A549 (cell line): Measurements from ENCODE around the gene ALOX15B.

Experiments
- CTCF ChIP-seq: fragments of >200 bp; sonication (Bioruptor Twin); formaldehyde crosslinking; IDR thresholded peaks from 3 replicates; pipeline ENCODE4 v1.5.1; 2016
- EP300 ChIP-seq, 2 experiments: fragments of >200 bp; sonication (Bioruptor Twin); formaldehyde crosslinking; IDR thresholded peaks; 2 replicates in 1 of 2; 3 replicates in 1 of 2; pipeline ENCODE4 v1.6.1; 2016 to 2017
- GATA3 ChIP-seq: IDR thresholded peaks from 2 replicates; pipeline ENCODE4 v1.6.1; 2012; ENCODE audit warnings: borderline replicate concordance
- HDAC2 ChIP-seq: fragments of 200-600 bp; sonication (generic); IDR thresholded peaks from 2 replicates; pipeline ENCODE4 v1.6.1; 2016
- JUN ChIP-seq, 2 experiments: fragments of >200 bp; sonication (Bioruptor Twin); formaldehyde crosslinking; IDR thresholded peaks; 2 replicates in 1 of 2; 3 replicates in 1 of 2; pipeline ENCODE4 v1.6.1; 2016 to 2017
- MAZ ChIP-seq: fragments of 150-350 bp; IDR thresholded peaks from 2 replicates; pipeline ENCODE4 v1.6.1; 2014; ENCODE audit warnings: antibody characterized with exemption, low read depth, low read length, borderline replicate concordance
- POLR2A ChIP-seq: IDR thresholded peaks from 2 replicates; pipeline ENCODE4 v1.6.1; 2012; ENCODE audit warnings: mild to moderate bottlenecking, low read length
- SMC3 ChIP-seq: fragments of >200 bp; sonication (Bioruptor Twin); formaldehyde crosslinking; IDR thresholded peaks from 3 replicates; pipeline ENCODE4 v1.6.1; 2018; ENCODE audit warnings: inconsistent platforms
- ZFP36 ChIP-seq: fragments of 450-650 bp; IDR thresholded peaks from 2 replicates; pipeline ENCODE4 v1.6.1; 2014; ENCODE audit warnings: borderline replicate concordance; ENCODE audit not compliant: partially characterized antibody

GRCh38 chr17:8002721-8003593 lies 35.9 kb upstream of the ALOX15B start:
- TF ChIP-seq JUN (IDR thresholded peaks at IDR 0.05) (no peak), CTCF (no peak), POLR2A (no peak), HDAC2 (no peak), SMC3 (no peak), MAZ (no peak), EP300 (IDR thresholded peaks at IDR 0.05) (no peak), ZFP36 (no peak), GATA3 (no peak)
